H1 (cell line): ENCODE results near the gene CLCN5. TPM values are rescaled to one million over a fixed set of nuclear protein-coding genes. Genes with fewer than 3 reads are reported as not detected.

Experiments used
- CTCF ChIA-PET: fragments of 300-600 bp; sonication (Branson Sonifier 250); formaldehyde crosslinking; loops from one replicate; lab custom pipeline; 2021; ENCODE audit not compliant: partially characterized antibody; lab: Charles Lee
- POLR2A ChIA-PET: fragments of 300-600 bp; sonication (Branson Sonifier 250); formaldehyde crosslinking; loops from one replicate; lab custom pipeline; 2021; ENCODE audit warnings: inconsistent platforms; ENCODE audit not compliant: partially characterized antibody; lab: Charles Lee
- DNase-seq, 2 experiments: peaks; one replicate each; pipeline versions ENCODE4 v3.0.0 to v3.0.0-alpha.2; 2010 to 2022; ENCODE audit warnings: low spot score in 2 of 2, low read depth in 1 of 2, mixed read lengths in 1 of 2
- FAIRE-seq: peaks from 2 replicates; lab custom pipeline; 2011; peaks lifted over from hg19 to GRCh38; lab: Jason Lieb, UNC
- H2AFZ ChIP-seq: 2 replicates; pipeline ENCODE4 v1.8.1; 2012; ENCODE audit warnings: low read length, inconsistent platforms
- H2AK5ac ChIP-seq: 2 replicates; pipeline ENCODE4 v1.6.1; 2013; ENCODE audit warnings: low read depth, low read length
- H2BK120ac ChIP-seq: replicated peaks from 2 replicates; pipeline ENCODE3; 2013; ENCODE audit warnings: low read depth, low read length, inconsistent platforms
- H2BK12ac ChIP-seq: 2 replicates; pipeline ENCODE4 v1.6.1; 2013; ENCODE audit warnings: low read depth, low read length
- H2BK15ac ChIP-seq: 2 replicates; pipeline ENCODE4 v1.6.1; 2013; ENCODE audit warnings: low read length
- H2BK20ac ChIP-seq: 2 replicates; pipeline ENCODE4 v1.6.1; 2013; ENCODE audit warnings: low read length
- H2BK5ac ChIP-seq: 2 replicates; pipeline ENCODE4 v1.6.1; 2013; ENCODE audit warnings: low read depth, low read length
- H3K14ac ChIP-seq: 2 replicates; pipeline ENCODE4 v1.6.1; 2013; ENCODE audit warnings: inconsistent platforms; ENCODE audit not compliant: insufficient read length
- H3K18ac ChIP-seq: 2 replicates; pipeline ENCODE4 v1.6.1; 2013; ENCODE audit warnings: low read length; ENCODE audit errors: extremely low read depth
- H3K23ac ChIP-seq: 2 replicates; pipeline ENCODE4 v1.6.1; 2013; ENCODE audit warnings: inconsistent platforms; ENCODE audit not compliant: insufficient read length
- H3K23me2 ChIP-seq: 2 replicates; pipeline ENCODE4 v1.6.1; 2013; ENCODE audit warnings: low read depth, low read length
- H3K27ac ChIP-seq: 2 replicates; pipeline ENCODE4 v1.6.1; 2011; ENCODE audit warnings: low read depth, low read length, inconsistent platforms
- H3K27me3 ChIP-seq, 4 experiments: replicated peaks in 1 of 4; 1 replicate in 1 of 4; 2 replicates in 3 of 4; pipeline versions ENCODE4 v1.6.1 to v1.8.1; 2011 to 2013; ENCODE audit warnings: low read length in 3 of 4, mild to moderate bottlenecking in 3 of 4, inconsistent platforms in 2 of 4, mixed read lengths in 2 of 4, moderate library complexity in 1 of 4; ENCODE audit not compliant: control insufficient read depth in 3 of 4, insufficient read depth in 3 of 4; ENCODE audit errors: extremely low read depth in 1 of 4
- H3K36me3 ChIP-seq, 4 experiments: 2 replicates each; pipeline versions ENCODE4 v1.6.1 to v1.8.1; 2011 to 2013; ENCODE audit warnings: mild to moderate bottlenecking in 4 of 4, low read length in 3 of 4, moderate library complexity in 2 of 4, control low read depth in 1 of 4, inconsistent platforms in 1 of 4; ENCODE audit not compliant: insufficient read depth in 4 of 4, control insufficient read depth in 2 of 4
- H3K4ac ChIP-seq: replicated peaks from 2 replicates; pipeline ENCODE3; 2013; ENCODE audit warnings: low read length, low read depth, mixed read lengths, inconsistent platforms; ENCODE audit not compliant: insufficient read length
- H3K4me1 ChIP-seq, 4 experiments: replicated peaks in 1 of 4; 1 replicate in 1 of 4; 2 replicates in 3 of 4; pipeline versions ENCODE4 v1.6.1 to v1.8.1; 2011 to 2013; ENCODE audit warnings: low read length in 3 of 4, inconsistent platforms in 2 of 4, mixed read lengths in 1 of 4; ENCODE audit not compliant: insufficient read depth in 4 of 4, control insufficient read depth in 3 of 4
- H3K4me2 ChIP-seq, 2 experiments: 2 replicates each; pipeline versions ENCODE4 v1.6.1 to v1.8.1; 2011 to 2013; ENCODE audit warnings: low read depth in 2 of 2, low read length in 2 of 2, control low read depth in 1 of 2, inconsistent platforms in 1 of 2, mild to moderate bottlenecking in 1 of 2; ENCODE audit not compliant: insufficient read depth in 1 of 2
- H3K4me3 ChIP-seq, 4 experiments: fragments of 200-600, 300-600 bp in 1 of 4; sonication (generic), shearing (Covaris generic), sonication (Bioruptor Twin) in 1 of 4; 2 replicates each; pipeline versions ENCODE4 v1.5.1 to v1.8.1; 2011 to 2016; ENCODE audit warnings: low read length in 4 of 4, low read depth in 3 of 4, control low read depth in 2 of 4, inconsistent platforms in 2 of 4, mild to moderate bottlenecking in 2 of 4, mixed read lengths in 1 of 4, moderate library complexity in 1 of 4; ENCODE audit not compliant: insufficient read depth in 2 of 4; ENCODE audit errors: extremely low read depth in 1 of 4
- H3K56ac ChIP-seq: replicated peaks from 2 replicates; pipeline ENCODE3; 2013; ENCODE audit warnings: low read depth, mild to moderate bottlenecking, mixed read lengths, low read length, inconsistent platforms; ENCODE audit not compliant: insufficient read length
- H3K79me1 ChIP-seq: 2 replicates; pipeline ENCODE4 v1.6.1; 2013; ENCODE audit warnings: low read depth, low read length, control low read depth
- H3K79me2 ChIP-seq, 2 experiments: 2 replicates each; pipeline versions ENCODE4 v1.6.1 to v1.8.1; 2012 to 2013; ENCODE audit warnings: low read length in 2 of 2, mild to moderate bottlenecking in 2 of 2, inconsistent platforms in 1 of 2; ENCODE audit not compliant: insufficient read depth in 2 of 2, control insufficient read depth in 1 of 2
- H3K9ac ChIP-seq, 4 experiments: replicated peaks in 1 of 4; 1 replicate in 1 of 4; 2 replicates in 3 of 4; pipeline versions ENCODE4 v1.6.1 to v1.8.1; 2011 to 2013; ENCODE audit warnings: low read depth in 3 of 4, low read length in 3 of 4, control low read depth in 2 of 4, mild to moderate bottlenecking in 2 of 4, moderate library complexity in 2 of 4, inconsistent platforms in 1 of 4; ENCODE audit errors: extremely low read depth in 1 of 4
- H3K9me3 ChIP-seq, 2 experiments: 2 replicates each; pipeline versions ENCODE4 v1.6.1 to v1.8.1; 2012 to 2013; ENCODE audit warnings: mild to moderate bottlenecking in 2 of 2, moderate library complexity in 2 of 2, control low read depth in 1 of 2, inconsistent platforms in 1 of 2, low read depth in 1 of 2, low read length in 1 of 2, mixed read lengths in 1 of 2; ENCODE audit not compliant: insufficient read depth in 2 of 2
- H4K20me1 ChIP-seq, 2 experiments: replicated peaks in 1 of 2; 2 replicates each; pipeline versions ENCODE3 to v1.8.1; 2011 to 2013; ENCODE audit warnings: inconsistent platforms in 2 of 2, low read length in 2 of 2, mild to moderate bottlenecking in 1 of 2; ENCODE audit not compliant: insufficient read depth in 2 of 2, control insufficient read depth in 1 of 2
- H4K5ac ChIP-seq: 2 replicates; pipeline ENCODE4 v1.6.1; 2013; ENCODE audit warnings: low read length, low read depth, mixed read lengths, inconsistent platforms; ENCODE audit not compliant: insufficient read length
- H4K8ac ChIP-seq: 2 replicates; pipeline ENCODE4 v1.8.0; 2013; ENCODE audit warnings: mild to moderate bottlenecking, moderate library complexity, low read length, inconsistent platforms; ENCODE audit not compliant: insufficient read depth; ENCODE audit errors: extremely low read depth
- H4K91ac ChIP-seq: replicated peaks from 2 replicates; pipeline ENCODE3; 2013; ENCODE audit warnings: low read length, mixed read lengths, inconsistent platforms; ENCODE audit not compliant: insufficient read length
- CHD2 ChIP-seq: IDR thresholded peaks from 2 replicates; pipeline ENCODE4 v1.6.1; 2012; ENCODE audit warnings: low read length, improper control_type of control experiment
- WGBS, 2 experiments: shearing (Covaris generic) in 1 of 2; methylation state at CpG; one replicate each; pipeline versions ENCODE4 v1.1.6 to v1.1.7; 2013 to 2015; ENCODE audit warnings: low lambda C conversion rate in 2 of 2, mixed read lengths in 2 of 2, inconsistent platforms in 1 of 2, low coverage in 1 of 2, missing lambda C conversion rate in 1 of 2; ENCODE audit not compliant: insufficient replicate concordance in 2 of 2, insufficient coverage in 1 of 2, insufficient read length in 1 of 2; ENCODE audit errors: extremely low coverage in 1 of 2, missing lambda C conversion rate in 1 of 2; 5-methylcytosine and 5-hydroxymethylcytosine counted together
- polyA plus RNA-seq, 7 experiments: library from polyadenylated mRNA; depleted of rRNA in 3 of 7; stranded (reverse) in 5 of 7; unstranded in 2 of 7; fragments of >200 nt in 5 of 7; fragments of 200-250 nt in 2 of 7; gene quantifications; 1 replicate in 5 of 7; 2 replicates in 1 of 7; 4 replicates in 1 of 7; pipeline versions ENCODE4 v1.2.1 to v1.2.3, GENCODE V29; 2011 to 2013; ENCODE audit warnings: missing spikeins in 2 of 7, mixed read lengths in 2 of 7
- total RNA-seq: library from RNA; stranded (reverse); fragmentation: NEBNext Ultra II Directional; extraction: Animal tissue kit (Norgen Biotek cat#: 25700); gene quantifications from 2 replicates; pipeline ENCODE4 v1.2.1, GENCODE V29; 2021

Gene CLCN5
- total and polyA plus RNA-seq, 2 of the 8 experiments (the other 6 are each of a cell fraction or from before 2014, with no cell fraction given) = 4.2 to 9.7 TPM

- Histone ChIP-seq H3K14ac (no peak overlapping the region), H2AK5ac (no peak overlapping the region), H2BK5ac (no peak overlapping the region), H2BK15ac (no peak overlapping the region), H4K8ac (no peak overlapping the region), H3K4me2 (no peak overlapping the region), H2BK20ac (no peak overlapping the region), H3K27ac (no peak overlapping the region), H3K4me1 (no peaks in the 10 kb centered on the region), H3K27me3 (no peaks in the 10 kb centered on the region), H4K20me1 (no peaks in the 10 kb centered on the region), H3K23ac (no peak overlapping the region), H4K5ac (no peak overlapping the region), H3K36me3 (no peaks in the 10 kb centered on the region), H3K9ac (no peak overlapping the region), H3K23me2 (no peaks in the 10 kb centered on the region), H3K4ac (no peak overlapping the region), H4K91ac (no peak overlapping the region), H3K79me1 (no peaks in the 10 kb centered on the region), H3K56ac (no peak overlapping the region), H2BK12ac (no peak overlapping the region), H2AFZ (no peak overlapping the region), H3K79me2 (no peaks in the 10 kb centered on the region), H2BK120ac (no peak overlapping the region), H3K18ac (no peak overlapping the region), H3K4me3 (no peak overlapping the region), H3K9me3 (no peaks in the 10 kb centered on the region)
- WGBS, 2 experiments = 83% methylated on average over 1 of the region's 1 CpG; no CpG with 5 or more reads in 1 of the 2 experiments
- DNase-seq = no peak
- ChIA-PET CTCF (interaction anchor here (1.3 kb wide), 1 partner anchor 30 kb away, joined by 3 read pairs; no protein-coding TSS in a partner anchor), POLR2A (no interaction called here)
- no peak for TF ChIP-seq CHD2
- FAIRE-seq = no peak
Observed at GRCh38 chrX:49949961-49950360, 27.6 kb downstream of the CLCN5 start.
